Adrenal gland (tissue), 12 donors: Measurements from ENCODE around the gene ADGRL1. TPM values are rescaled to one million over a fixed set of nuclear protein-coding genes. Genes with fewer than 3 reads are reported as not detected.
"Not testable (repeated sequence)": the region's sequence is repeated elsewhere in the genome, so short reads cannot be mapped to it uniquely, and the experiment has no call there.

ENCODE experiments used
- DNase-seq, 7 donors: peaks; one replicate each; pipeline ENCODE4 v3.0.0-alpha.2; 2019 to 2020
- H3K27ac ChIP-seq, 5 donors: fragments of 200-600 bp; sonication (generic) in 4 of 5; 1 replicate in 3 of 5; 2 replicates in 2 of 5; pipeline versions ENCODE4 v1.5.1 to v1.8.0; 2016 to 2020; ENCODE audit warnings: mild to moderate bottlenecking in 1 of 5
- H3K27me3 ChIP-seq: fragments of 200-600 bp; 2 replicates; pipeline ENCODE4 v1.8.0; 2021
- H3K36me3 ChIP-seq, 2 donors: fragments of 200-600 bp; replicated peaks in 1 of 2; 1 replicate in 1 of 2; 2 replicates in 1 of 2; pipeline versions ENCODE4 v1.5.1 to v1.8.0; 2018 to 2022
- H3K4me1 ChIP-seq, 2 donors: fragments of 200-600 bp; replicated peaks in 1 of 2; 1 replicate in 1 of 2; 2 replicates in 1 of 2; pipeline versions ENCODE4 v1.5.1 to v1.8.0; 2018 to 2021
- H3K4me3 ChIP-seq, 4 donors: fragments of 200-600 bp; sonication (generic) in 3 of 4; one replicate each; pipeline ENCODE4 v1.5.1; 2016 to 2018
- H3K9me3 ChIP-seq, 3 donors: fragments of 200-600 bp; sonication (generic) in 1 of 3; replicated peaks in 1 of 3; 1 replicate in 2 of 3; 2 replicates in 1 of 3; pipeline versions ENCODE4 v1.5.1 to v1.8.0; 2016 to 2021
- POLR2A ChIP-seq, 2 donors: fragments of 450-650 bp; IDR thresholded peaks; one replicate each; pipeline ENCODE4 v1.6.1; 2017; ENCODE audit warnings: antibody characterized with exemption in 2 of 2, mild to moderate bottlenecking in 2 of 2, moderate library complexity in 1 of 2
- WGBS, 4 donors: extraction: QIAGEN DNeasy Blood & Tissue Kit in 2 of 4; methylation state at CpG; one replicate each; pipeline versions ENCODE4 v1.1.5 to v1.1.7; 2013 to 2017; 5-methylcytosine and 5-hydroxymethylcytosine counted together
- intact Hi-C, 2 donors: fragments of 100-400 bp; cut with DNase I; formaldehyde crosslinking; loops; one replicate each; pipeline versions ENCODE4 v1.14.1 to v1.15.0; 2022 to 2023
- polyA plus RNA-seq, 3 donors: library from polyadenylated mRNA; stranded (reverse); fragments of 200-250 nt in 2 of 3; fragments of 350-450 nt in 1 of 3; fragmentation: Illumina TruSeq in 1 of 3; extraction: RNeasy Lipid Tissue Mini Kit (QIAGEN cat#74804) in 1 of 3; gene quantifications; one replicate each; pipeline ENCODE4 v1.2.3, GENCODE V29; 2013 to 2014
- total RNA-seq, 9 donors: library from RNA; depleted of rRNA in 4 of 9; stranded (reverse); fragments of >200 nt in 4 of 9; fragments of 120-200 nt in 1 of 9; fragmentation: NEBNext Ultra II Directional in 1 of 9; extraction: Animal tissue kit (Norgen Biotek cat#: 25700) in 1 of 9; gene quantifications; one replicate each; pipeline versions ENCODE4 v1.1.0 to v1.2.4, GENCODE V29; 2013 to 2023
- TF ChIP-seq, protein P1 (sequence below), 6 experiments: fragments of 450-650 bp in 4 of 6; fragments of 200-600 bp in 2 of 6; sonication (generic) in 1 of 6; IDR thresholded peaks; 1 replicate in 5 of 6; 2 replicates in 1 of 6; pipeline versions ENCODE4 v1.5.1 to v1.8.0; 2016 to 2021; ENCODE audit warnings: antibody characterized with exemption in 6 of 6, mild to moderate bottlenecking in 2 of 6, moderate library complexity in 1 of 6
- donor health status: healthy with polysubstance abuse.
- donor health status: Bipolar disorder and iron deficiency.
- donor health status: DM: yes; HTN: yes; CAD: no.
- donor health status: DM: no; HTN: no; CAD: no.
- donor health status: DM: no; HTN: no; CAD: no.
- donor health status: DM: yes; HTN: yes; CAD: no.

Gene ADGRL1
- total and polyA plus RNA-seq, 12 donors = 2.2 to 25.7 (median 13.0) TPM

DNA sequence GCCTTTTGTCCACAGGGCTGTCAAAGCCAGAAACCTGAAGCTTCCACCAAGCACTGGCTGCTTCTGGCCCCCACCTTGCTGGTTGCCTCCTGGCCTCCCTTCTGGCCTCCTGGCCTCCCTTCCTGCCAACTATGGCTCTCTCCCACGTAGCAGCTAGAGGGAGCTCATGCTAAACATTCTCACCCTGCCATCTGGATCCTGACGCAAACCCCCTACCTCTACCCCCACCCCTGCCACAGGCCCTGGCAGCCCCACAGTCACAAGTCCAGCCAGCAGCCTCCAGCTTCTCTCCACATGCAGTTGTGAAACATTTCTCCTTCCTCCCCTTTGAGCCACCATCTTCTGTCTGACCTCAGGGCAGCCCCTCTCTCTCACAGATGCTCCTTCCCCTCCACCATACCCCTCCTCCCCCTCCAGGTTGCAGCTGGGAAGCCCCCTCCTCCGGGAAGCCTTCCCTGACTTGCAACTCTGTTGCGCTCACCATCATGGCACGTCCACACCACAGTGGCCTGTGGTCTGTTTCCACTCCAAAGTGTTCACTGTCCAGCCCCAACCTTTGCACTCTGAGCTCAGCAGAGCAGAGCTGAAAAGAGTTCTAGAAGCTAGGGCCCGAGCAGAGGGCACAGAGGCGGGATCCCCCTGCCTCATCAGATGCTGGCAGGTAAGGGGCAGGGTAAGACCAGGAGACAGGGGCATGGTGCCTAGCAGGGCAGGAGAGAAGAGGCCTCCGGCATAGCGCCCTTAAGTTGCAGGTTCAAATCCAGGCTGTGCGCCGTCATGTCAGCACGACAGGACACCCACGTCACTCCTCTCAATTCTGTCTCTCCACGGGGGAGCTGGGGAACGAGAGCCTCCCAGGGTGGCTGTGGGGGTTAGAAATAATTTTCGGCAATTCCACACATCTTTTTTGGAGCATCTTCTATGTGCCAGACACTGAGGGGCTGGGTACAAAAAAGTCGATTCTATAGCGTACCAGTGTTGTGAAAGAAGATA lies 7.3 kb downstream of the ADGRL1 start:
- intact Hi-C loops = loop anchor here (5.0 to 10.0 kb wide), 2 partner anchors 146 to 149 kb away; no protein-coding TSS in a partner anchor
- DNase-seq = no peak
- WGBS, 4 donors = 85 to 91% (median 88%) methylated on average over 18 of the region's 18 CpGs
- H3K27ac ChIP-seq = no peak overlapping the region
- no peak for TF ChIP-seq POLR2A (IDR thresholded peaks at IDR 0.05)
- TF ChIP-seq, protein P1, sequence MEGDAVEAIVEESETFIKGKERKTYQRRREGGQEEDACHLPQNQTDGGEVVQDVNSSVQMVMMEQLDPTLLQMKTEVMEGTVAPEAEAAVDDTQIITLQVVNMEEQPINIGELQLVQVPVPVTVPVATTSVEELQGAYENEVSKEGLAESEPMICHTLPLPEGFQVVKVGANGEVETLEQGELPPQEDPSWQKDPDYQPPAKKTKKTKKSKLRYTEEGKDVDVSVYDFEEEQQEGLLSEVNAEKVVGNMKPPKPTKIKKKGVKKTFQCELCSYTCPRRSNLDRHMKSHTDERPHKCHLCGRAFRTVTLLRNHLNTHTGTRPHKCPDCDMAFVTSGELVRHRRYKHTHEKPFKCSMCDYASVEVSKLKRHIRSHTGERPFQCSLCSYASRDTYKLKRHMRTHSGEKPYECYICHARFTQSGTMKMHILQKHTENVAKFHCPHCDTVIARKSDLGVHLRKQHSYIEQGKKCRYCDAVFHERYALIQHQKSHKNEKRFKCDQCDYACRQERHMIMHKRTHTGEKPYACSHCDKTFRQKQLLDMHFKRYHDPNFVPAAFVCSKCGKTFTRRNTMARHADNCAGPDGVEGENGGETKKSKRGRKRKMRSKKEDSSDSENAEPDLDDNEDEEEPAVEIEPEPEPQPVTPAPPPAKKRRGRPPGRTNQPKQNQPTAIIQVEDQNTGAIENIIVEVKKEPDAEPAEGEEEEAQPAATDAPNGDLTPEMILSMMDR (IDR thresholded peaks at IDR 0.05) = no peak
- no peaks in the 10 kb centered on the region for H3K9me3 ChIP-seq
- H3K27me3 ChIP-seq = no peaks in the 10 kb centered on the region
- H3K4me3 ChIP-seq = no peak overlapping the region
- H3K36me3 ChIP-seq = no peaks in the 10 kb centered on the region
- H3K4me1 ChIP-seq = no peaks in the 10 kb centered on the region

- no peaks in the 10 kb centered on the region for H3K9me3 ChIP-seq
- no peaks in the 10 kb centered on the region for H3K36me3 ChIP-seq
- H3K27ac ChIP-seq = no peak overlapping the region
- no peak overlapping the region for H3K4me3 ChIP-seq
- H3K4me1 ChIP-seq = no peaks in the 10 kb centered on the region
- intact Hi-C loops = loop anchor here (5.0 to 10.0 kb wide), 2 partner anchors 147 to 149 kb away; no protein-coding TSS in a partner anchor
- no peak for DNase-seq
- 83 to 93% (median 90%) methylated on average over 5 of the region's 5 CpGs for WGBS, 4 donors
- TF ChIP-seq, protein P1 (IDR thresholded peaks at IDR 0.05) = no peak
- TF ChIP-seq POLR2A (IDR thresholded peaks at IDR 0.05) = no peak
- no peaks in the 10 kb centered on the region for H3K27me3 ChIP-seq
Observed at GRCh38 chr19:14197882-14198281, 8.1 kb downstream of the ADGRL1 start.

- H3K27me3 ChIP-seq, H3K36me3 ChIP-seq, H3K4me3 ChIP-seq, H3K27ac ChIP-seq, DNase-seq, H3K9me3 ChIP-seq, H3K4me1 ChIP-seq: not testable (repeated sequence)
- intact Hi-C loops = loop anchor here (5.0 to 10.0 kb wide), 2 partner anchors 148 to 150 kb away; no protein-coding TSS in a partner anchor
- WGBS, 4 donors = 86 to 92% (median 90%) methylated on average over 6 to 7 of the region's 7 CpGs
Observed at GRCh38 chr19:14197288-14197687, 8.7 kb downstream of the ADGRL1 start.

- TF ChIP-seq, protein P1 (IDR thresholded peaks at IDR 0.05) = peak; percentile 39 to 75 (median 54)
- H3K27ac ChIP-seq, H3K27me3 ChIP-seq, H3K4me1 ChIP-seq, H3K36me3 ChIP-seq, H3K4me3 ChIP-seq, H3K9me3 ChIP-seq: not testable (repeated sequence)
- WGBS, 4 donors = 32 to 38% (median 35%) methylated on average over 11 to 12 of the region's 12 CpGs
- intact Hi-C loops = loop anchor here (5.0 to 10.0 kb wide), 2 partner anchors 149 to 151 kb away; no protein-coding TSS in a partner anchor
- DNase-seq = peak in 6 of 7 donors; percentile 48 to 75 (median 61)
Observed at GRCh38 chr19:14196105-14196504, 9.9 kb downstream of the ADGRL1 start.

GRCh38 chr19:14195216-14195615 lies 10.8 kb downstream of the ADGRL1 start:
- DNase-seq, H3K4me3 ChIP-seq, H3K27me3 ChIP-seq, H3K9me3 ChIP-seq, H3K4me1 ChIP-seq, H3K36me3 ChIP-seq, H3K27ac ChIP-seq: not testable (repeated sequence)
- 67 to 100% (median 88%) methylated on average over 3 to 12 of the region's 12 CpGs for WGBS, 4 donors
- intact Hi-C loops = loop anchor here (5.0 to 10.0 kb wide), 2 partner anchors 150 to 152 kb away; no protein-coding TSS in a partner anchor
